Tibial nerve (tissue), 4 donors: ENCODE data around the gene PNPLA7.

Experiments
- EP300 ChIP-seq, 2 donors: sonication (generic); formaldehyde crosslinking; IDR thresholded peaks; one replicate each; pipeline ENCODE4 v1.6.1; 2017; ENCODE audit warnings: antibody characterized with exemption in 2 of 2, mild to moderate bottlenecking in 1 of 2
- POLR2A ChIP-seq, 2 donors: fragments of 450-650 bp; IDR thresholded peaks; one replicate each; pipeline ENCODE4 v1.6.1; 2017; ENCODE audit warnings: antibody characterized with exemption in 2 of 2, mild to moderate bottlenecking in 2 of 2, moderate library complexity in 2 of 2
- TF ChIP-seq, protein P1 (sequence below), 5 experiments: fragments of 200-600 bp in 3 of 5; fragments of 450-650 bp in 2 of 5; sonication (generic) in 3 of 5; IDR thresholded peaks; one replicate each; pipeline ENCODE4 v1.5.1; 2016 to 2019; ENCODE audit warnings: antibody characterized with exemption in 5 of 5, mild to moderate bottlenecking in 3 of 5, moderate library complexity in 2 of 5

DNA sequence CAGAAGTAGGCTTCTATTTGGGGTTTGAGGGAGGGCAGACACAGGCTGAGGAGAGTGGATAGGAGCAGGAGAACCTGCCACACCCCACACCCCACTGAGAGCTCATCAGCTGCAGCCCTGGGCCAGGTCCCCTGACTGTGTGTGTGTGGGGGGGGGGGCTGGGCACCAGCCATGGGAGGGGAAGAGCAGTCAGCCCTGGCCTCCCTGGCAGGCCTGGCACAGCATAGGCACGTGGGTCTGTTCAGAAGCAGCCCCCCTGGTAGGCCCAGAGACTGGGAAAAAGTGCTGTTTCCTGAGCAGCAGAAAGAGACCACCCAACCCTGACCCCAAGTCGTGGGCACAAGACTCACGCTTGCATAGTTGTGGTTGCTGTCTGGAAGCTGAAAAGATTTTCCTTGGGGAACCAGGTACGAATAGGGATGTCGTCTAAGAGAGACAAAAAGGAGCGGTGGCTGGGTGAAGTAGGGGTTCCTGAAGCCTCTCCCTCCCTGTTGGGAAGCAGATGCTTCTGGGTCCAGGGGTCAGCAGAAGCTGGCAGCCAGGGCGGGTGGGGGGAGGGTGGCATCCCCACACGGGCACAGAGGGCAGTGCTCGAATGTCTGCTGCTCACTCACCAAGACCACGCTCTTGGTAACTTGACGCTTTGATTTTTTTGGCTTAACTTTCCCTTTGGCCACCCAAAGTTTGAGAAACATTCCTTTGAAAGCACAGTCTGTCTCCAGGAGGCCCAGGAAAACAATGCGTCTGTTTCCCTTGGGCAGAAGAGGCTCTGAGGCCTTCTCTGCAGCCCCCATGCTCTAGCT is 93.9 kb downstream of the PNPLA7 start:
- TF ChIP-seq POLR2A (IDR thresholded peaks at IDR 0.05) (peak in 1 of 2 donors; percentile 37), EP300 (IDR thresholded peaks at IDR 0.05) (peak in 1 of 2 donors; percentile 76)
- TF ChIP-seq, protein P1, sequence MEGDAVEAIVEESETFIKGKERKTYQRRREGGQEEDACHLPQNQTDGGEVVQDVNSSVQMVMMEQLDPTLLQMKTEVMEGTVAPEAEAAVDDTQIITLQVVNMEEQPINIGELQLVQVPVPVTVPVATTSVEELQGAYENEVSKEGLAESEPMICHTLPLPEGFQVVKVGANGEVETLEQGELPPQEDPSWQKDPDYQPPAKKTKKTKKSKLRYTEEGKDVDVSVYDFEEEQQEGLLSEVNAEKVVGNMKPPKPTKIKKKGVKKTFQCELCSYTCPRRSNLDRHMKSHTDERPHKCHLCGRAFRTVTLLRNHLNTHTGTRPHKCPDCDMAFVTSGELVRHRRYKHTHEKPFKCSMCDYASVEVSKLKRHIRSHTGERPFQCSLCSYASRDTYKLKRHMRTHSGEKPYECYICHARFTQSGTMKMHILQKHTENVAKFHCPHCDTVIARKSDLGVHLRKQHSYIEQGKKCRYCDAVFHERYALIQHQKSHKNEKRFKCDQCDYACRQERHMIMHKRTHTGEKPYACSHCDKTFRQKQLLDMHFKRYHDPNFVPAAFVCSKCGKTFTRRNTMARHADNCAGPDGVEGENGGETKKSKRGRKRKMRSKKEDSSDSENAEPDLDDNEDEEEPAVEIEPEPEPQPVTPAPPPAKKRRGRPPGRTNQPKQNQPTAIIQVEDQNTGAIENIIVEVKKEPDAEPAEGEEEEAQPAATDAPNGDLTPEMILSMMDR (IDR thresholded peaks at IDR 0.05), result no peak
